ENCODE measurements around the gene ALKBH7.
"Not testable (repeated sequence)": the region's sequence is repeated elsewhere in the genome, so short reads cannot be mapped to it uniquely, and the experiment has no call there.

ALKBH7 gene

DNA sequence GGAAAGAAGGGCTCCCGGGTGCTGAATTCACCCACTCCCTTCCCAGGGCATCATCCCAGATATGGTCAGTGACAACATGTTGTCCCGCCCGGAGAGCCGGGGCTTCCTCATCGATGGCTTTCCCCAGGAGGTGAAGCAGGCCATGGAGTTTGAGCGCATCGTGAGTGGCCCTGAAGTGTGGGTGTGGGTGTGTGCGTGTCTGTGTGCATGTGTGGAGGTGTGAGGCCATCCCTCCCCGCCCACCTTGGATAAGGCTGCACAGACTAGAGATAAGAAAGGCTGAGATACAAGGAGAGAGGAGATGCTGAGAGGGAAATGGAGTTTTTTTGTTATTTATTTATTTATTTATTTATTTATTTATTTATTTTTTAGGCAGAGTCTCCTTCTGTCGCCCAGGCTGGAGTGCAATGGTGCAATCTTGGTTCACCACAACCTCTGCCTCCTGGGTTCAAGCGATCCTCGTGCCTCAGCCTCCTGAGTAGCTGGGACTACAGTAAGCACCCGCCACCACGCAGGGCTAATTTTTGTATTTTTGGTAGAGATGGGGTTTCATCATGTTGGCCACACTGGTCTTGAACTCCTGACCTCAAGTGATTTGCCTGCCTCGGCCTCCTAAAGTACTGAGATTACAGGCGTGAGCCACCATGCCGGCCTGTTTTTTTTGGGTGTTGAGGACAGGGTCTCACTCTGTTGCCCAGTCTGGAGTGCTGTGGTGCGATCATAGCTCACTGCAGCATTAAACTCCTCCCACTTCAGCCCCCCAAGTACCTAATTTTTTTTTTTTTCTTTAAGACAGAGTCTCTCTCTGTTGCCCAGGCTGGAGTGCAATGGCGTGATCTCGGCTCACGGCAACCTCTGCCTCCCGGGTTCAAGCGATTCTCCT, 27.7 kb downstream of the ALKBH7 start:
- not testable (repeated sequence) for DNase-seq (ENCODE audit: low read depth, low spot score)

- no peak for DNase-seq (ENCODE audit: low read depth, low spot score)
Observed at GRCh38 chr19:6402058-6402457, 29.5 kb downstream of the ALKBH7 start.

DNA sequence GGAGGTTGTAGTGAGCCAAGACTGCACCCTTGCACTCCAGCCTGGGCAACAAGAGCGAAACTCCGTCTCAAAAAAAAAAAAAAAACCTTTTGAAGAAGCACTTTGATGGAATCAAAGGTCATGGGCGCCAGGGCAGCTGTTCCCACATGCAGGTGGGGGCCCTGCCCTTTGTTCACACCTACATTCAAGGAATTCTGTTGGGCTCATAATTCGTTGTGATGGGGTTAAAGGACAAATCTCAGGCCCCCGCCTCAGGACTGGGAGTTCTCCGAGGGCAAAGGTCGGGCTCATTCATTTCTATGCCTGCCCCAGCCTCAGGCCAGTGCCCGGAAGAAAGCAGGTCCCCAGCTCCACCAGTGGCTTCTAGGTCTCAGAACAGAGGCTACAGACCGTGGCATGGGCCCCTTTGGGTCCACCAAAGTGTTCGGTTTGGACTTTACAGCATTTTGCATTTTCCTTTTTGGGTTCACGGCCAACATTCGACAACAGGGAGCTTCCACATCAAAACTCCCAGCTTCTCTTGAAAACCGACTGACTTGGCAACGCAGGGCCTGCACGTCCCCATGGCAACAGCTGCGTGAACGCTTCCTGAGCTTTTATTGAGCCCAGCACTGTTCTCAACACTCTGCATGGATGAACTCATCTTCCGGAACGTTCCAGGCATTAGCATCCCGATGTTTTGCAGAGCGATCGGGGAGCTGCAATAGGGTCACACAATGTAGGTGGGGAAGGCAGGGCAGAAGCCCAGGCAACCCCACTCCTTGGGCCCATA, 30.4 kb downstream of the ALKBH7 start:
- DNase-seq (ENCODE audit: low read depth, low spot score): no peak

GRCh38 chr19:6406401-6406800, 33.8 kb downstream of the ALKBH7 start:
- no peak for DNase-seq (ENCODE audit: low read depth, low spot score)

DNA sequence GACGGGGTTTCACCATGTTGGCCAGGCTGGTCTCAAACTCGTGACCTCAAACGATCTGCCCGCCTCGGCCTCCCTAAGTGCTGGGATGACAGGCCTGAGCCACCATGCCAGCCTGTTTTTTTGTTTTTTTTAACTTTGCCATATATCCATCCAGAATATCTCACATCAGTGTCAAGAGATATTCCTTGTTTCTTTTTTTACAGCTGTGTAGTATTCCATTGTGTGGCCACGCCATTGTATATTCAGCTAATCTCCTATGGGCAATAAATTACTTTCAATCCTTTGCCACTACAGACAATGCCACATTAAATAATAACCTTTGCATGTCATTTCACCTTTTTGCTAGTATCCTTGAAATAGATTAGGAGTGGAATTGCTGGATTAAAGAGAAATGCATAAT, 36.8 kb downstream of the ALKBH7 start:
- DNase-seq (ENCODE audit: low read depth, low spot score): no peak

- no peak for DNase-seq (ENCODE audit: low read depth, low spot score)
Observed at GRCh38 chr19:6412061-6412446, 39.5 kb downstream of the ALKBH7 start.

- no peak for DNase-seq (ENCODE audit: low read depth, low spot score)
Observed at GRCh38 chr19:6412447-6413091, 40.0 kb downstream of the ALKBH7 start.

GRCh38 chr19:6413291-6413690, 40.7 kb downstream of the ALKBH7 start:
- no peak for DNase-seq (ENCODE audit: low read depth, low spot score)

GRCh38 chr19:6413721-6414643, 41.4 kb downstream of the ALKBH7 start:
- no peak for DNase-seq (ENCODE audit: low read depth, low spot score)

DNA sequence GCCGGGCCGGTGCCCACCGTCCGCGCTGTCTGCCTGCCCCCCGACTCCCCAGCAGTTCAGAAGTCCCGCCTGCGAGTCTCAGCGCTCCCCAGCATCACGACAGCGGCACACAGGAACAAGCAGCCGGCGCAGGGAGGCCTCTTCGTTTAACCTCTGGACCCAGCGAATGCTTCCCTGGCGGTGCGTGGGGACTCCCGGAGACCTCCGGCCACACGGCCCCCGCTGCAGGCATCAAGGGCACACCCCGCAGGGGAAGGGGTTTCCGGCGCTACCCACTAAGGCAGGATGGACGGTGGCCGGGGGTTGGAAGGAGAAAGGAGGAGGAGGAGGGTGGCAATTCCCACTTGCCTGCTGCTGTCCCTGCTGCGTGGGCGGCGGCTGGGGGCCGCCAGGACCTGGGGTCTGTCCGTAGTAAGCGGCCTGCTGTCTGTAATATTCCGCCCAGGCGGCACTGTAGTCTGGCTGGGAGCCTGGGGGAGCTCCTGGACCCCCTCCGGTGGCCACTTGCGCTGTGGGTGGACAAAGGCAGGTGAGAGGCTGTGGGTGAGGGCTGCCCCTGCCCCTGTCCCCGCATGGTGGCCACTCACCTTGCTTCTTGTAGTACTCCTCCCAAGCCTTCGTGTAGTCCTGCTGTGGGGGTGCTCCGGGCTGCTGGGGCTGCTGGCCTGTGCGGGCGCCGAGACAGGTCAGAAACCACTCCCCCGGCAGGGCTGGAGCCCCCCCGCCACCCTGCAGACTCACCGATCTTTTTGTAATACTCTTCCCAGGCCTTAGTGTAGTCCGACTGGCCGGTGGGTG, 42.4 kb downstream of the ALKBH7 start:
- DNase-seq (ENCODE audit: low read depth, low spot score): no peak

DNA sequence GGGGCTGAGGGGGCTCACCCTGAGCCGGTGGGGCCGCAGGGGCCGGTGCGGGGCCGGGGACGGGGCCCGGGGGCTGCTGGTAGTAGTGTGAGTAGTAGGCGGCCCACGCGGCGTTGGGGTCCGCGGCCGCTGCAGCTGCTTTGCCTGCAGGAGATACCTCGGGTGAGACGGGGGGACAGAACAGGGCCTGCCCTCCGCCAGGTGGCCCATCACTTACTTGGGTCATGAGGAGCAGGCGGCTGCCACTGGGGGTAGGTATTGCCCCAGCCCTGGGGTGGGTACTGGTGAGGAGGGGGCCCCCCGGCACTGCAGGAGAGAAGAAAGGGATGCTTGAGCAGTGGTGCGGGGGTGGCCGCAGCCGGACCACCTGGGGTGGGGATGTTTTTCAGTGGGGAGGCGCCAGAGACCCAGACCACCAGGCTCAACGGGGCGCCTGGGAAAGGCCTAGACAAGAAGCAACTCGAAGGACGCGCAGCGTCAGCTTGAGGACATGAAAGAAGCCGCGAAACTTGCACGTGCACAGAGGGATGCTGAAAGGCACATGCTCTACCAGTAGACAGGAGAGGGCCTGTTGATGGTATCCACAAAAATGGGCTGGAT, 43.1 kb downstream of the ALKBH7 start:
- no peak for DNase-seq (ENCODE audit: low read depth, low spot score)

DNA sequence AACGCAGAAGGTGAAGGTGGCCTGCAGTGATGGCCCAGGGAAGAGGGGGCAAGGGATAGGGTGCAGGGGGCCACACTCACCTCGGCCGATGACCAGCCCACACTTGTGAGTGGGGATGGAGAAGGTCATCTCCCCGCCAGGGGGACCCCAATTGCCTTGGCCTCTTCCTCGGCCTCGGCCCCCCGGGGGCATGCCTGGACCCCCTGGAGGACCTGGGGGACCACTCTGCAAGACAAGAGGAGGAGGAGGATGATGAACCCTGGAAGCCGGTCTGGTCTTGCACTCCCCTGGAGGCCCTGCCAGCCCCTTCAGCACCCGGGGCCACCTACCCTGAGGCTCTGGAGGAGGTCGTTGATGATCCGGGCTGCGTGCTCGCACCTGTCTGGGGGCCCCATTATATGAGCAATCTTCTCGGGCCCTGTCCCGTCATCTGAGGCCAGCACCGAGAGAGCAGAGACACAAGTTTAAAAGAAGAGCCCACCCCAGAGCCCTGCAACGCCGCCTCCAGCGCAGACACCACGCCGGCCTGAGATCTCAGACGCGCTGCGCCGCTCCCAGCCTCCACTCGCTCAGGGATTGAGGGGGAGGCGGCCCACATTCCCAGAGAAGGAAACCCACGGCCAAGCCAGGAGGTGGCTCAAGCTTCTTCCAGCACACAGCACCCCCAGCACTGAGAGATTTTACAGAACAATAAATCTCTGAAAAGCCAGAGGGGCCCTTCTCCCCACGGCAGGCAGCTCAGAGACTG, 44.2 kb downstream of the ALKBH7 start:
- DNase-seq (ENCODE audit: low read depth, low spot score): no peak

DNA sequence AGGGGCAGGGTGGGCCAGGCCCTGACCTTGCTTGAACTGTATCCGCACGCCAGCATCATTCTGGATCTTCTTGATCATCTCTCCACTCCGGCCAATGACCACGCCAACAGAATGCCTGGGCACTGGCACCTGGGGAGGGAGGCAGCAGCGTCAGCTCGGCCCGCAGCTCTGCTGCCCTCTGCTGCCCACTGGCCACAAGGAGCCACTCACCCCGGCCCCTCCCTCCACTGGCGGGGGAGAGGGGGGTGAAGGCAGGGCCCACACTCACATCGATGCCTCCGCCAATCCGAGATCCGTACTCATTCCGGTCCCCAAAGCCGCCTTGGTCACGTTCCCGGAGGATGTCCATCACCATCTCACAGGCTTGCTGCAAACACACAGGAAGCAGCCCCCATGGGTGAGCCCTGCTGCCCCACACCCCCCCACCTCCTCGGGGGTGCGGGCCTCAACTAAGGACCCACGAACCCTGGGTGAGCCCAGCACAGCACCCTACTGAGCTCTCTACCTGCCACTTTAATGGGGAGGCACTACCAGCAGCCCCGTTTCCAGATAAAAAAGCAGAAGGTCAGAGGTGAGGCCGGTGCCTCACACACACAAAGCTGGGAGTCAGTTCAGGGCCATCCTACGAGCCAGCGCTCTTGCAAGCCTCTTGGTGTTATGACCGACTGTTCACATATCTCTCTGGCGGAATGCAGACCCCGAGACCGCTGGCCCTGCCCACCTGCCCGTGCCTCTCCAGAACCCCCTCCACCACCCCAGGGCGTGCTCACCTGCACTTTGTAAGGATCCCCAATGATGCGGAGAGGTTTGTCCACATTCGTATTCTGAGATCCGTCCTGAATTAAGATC, 45.3 kb downstream of the ALKBH7 start:
- no peak for DNase-seq (ENCODE audit: low read depth, low spot score)

DNA sequence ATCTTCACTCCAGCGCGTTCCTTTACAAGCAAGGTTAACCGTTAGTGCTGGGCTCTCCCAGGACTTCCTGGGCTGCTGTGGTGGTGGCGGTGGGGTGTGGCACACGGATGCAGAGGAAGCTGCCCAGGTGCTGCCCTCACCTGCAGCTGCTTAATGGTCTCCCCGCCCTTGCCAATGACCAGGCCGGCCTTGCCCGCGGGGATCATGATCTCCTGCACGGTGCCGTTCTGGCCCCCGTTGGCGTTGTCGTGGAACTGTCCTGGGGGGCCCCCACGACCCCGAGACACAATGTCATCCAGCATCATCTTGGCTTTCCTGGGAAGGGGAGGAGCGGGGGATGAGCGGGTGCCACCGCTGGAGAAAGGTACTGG, 46.0 kb downstream of the ALKBH7 start:
- DNase-seq (ENCODE audit: low read depth, low spot score): no peak

DNA sequence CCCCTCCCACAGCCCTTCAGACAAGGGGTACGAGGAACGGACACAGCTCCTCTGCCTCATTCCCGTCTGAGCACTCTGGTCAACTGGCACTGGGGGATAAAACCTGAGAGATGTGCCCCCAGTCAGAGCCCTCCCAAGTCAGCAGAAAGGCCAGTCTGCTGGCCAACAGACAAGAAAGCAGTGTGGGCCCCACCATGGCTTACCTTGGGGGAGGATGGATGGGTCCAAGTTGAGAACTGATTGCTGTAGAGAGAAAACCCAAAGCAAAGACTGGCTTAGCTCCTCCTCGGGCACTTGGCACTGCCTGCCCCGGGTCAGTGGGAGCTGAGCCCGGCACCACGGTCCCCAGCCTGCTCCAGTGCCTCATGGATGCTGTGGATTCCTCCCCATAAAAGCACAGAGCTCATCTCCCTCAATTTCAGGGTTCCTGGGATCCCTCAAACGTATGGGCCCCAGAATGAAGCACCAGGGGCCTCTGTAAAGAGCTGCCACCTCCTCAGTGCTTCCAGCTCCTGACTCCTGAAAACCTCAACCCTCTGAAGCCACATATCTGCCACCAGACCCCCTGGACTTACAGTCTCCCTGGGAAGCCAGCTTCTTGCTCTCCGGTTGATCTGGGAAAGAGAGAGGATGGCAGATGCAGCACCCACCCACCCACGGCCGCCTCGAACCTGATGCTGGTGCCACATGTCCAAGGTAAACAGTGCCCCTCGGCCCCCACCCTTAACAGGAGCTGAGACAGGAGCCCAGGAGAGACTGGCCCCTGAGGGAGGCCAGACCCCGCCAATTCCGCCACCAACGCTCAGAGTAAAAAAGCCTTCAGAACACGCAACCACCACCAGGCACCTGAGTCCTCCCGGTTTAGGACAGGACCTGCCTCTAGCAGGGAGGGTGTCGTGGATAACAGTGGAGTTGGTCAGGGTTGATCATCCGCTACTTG, 48.8 kb downstream of the ALKBH7 start:
- no peak for DNase-seq (ENCODE audit: low read depth, low spot score)

- DNase-seq (ENCODE audit: low read depth, low spot score): peak; percentile 24
Observed at GRCh38 chr19:6423499-6424194, 51.1 kb downstream of the ALKBH7 start.

All from smooth muscle cell of the brain vasculature (primary cell).